ENCODE measurements around the gene LAMC1.

Gene LAMC1

DNA sequence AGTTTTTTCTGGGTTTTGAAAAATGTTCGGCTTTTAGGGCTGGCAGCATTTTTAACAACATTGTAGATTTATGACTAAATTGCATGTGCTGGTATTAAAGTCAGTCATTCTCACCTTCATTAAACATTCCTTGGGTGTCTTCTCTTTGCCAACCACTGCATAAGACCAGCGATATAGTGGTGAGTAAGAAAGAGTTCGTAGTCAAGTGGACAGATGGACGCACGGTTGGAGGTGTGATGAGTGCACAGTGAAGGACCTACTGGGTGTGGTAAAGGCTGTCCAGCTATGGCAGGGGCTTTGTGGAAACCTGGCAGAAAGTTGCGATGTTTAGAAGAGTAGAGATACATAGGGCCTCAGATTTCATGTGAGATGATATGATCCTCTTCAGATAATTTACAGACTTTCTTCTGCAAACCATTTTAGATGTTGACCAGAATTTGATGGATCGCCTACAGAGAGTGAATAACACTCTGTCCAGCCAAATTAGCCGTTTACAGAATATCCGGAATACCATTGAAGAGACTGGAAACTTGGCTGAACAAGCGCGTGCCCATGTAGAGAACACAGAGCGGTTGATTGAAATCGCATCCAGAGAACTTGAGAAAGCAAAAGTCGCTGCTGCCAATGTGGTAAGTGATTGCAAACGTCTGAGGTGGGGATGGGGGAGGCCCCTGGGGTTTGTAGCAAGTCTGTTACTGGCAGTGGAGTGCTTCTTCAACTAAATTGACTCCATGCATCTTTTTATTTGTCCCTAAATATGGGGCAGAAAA is 106.9 kb downstream of the LAMC1 start:
- Histone ChIP-seq H3K27me3 (ENCODE audit: insufficient read depth, low read length) (no peaks in the 10 kb centered on the region), H2AFZ (ENCODE audit: low read length, unreplicated experiment) (no peak overlapping the region), H3K36me3 (ENCODE audit: insufficient read depth, low read length) (peaks cover 67% of the 10 kb centered on the region), H3K27ac (ENCODE audit: low read depth, low read length) (no peak overlapping the region), H3K4me3 (ENCODE audit: low read depth, low read length) (no peak overlapping the region), H3K79me2 (ENCODE audit: control insufficient read depth, insufficient read depth, low read length, unreplicated experiment) (no peaks in the 10 kb centered on the region), H3K4me1 (ENCODE audit: control insufficient read depth, insufficient read depth, low read length, unreplicated experiment) (no peaks in the 10 kb centered on the region)

DNA sequence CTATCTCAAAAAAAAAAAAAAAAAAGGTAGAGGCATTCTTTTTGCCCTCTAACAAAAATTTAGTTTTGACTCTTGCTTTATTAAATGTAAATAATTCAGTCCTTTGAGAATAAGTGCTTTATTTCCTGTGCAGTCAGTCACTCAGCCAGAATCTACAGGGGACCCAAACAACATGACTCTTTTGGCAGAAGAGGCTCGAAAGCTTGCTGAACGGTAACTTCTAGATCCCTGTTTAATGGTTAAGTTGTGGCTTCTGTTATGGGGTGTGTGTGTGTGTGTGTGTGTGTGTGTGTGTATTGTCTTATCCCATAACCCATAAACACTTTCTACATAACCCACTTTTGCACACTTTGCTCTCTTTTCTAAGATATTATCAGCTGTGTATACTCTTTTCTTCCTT is 107.9 kb downstream of the LAMC1 start:
- Histone ChIP-seq H3K27me3 (ENCODE audit: insufficient read depth, low read length) (no peaks in the 10 kb centered on the region), H2AFZ (ENCODE audit: low read length, unreplicated experiment) (no peak overlapping the region), H3K4me1 (ENCODE audit: control insufficient read depth, insufficient read depth, low read length, unreplicated experiment) (no peaks in the 10 kb centered on the region), H3K27ac (ENCODE audit: low read depth, low read length) (no peak overlapping the region), H3K36me3 (ENCODE audit: insufficient read depth, low read length) (peaks cover 65% of the 10 kb centered on the region), H3K4me3 (ENCODE audit: low read depth, low read length) (no peak overlapping the region), H3K79me2 (ENCODE audit: control insufficient read depth, insufficient read depth, low read length, unreplicated experiment) (no peaks in the 10 kb centered on the region)

DNA sequence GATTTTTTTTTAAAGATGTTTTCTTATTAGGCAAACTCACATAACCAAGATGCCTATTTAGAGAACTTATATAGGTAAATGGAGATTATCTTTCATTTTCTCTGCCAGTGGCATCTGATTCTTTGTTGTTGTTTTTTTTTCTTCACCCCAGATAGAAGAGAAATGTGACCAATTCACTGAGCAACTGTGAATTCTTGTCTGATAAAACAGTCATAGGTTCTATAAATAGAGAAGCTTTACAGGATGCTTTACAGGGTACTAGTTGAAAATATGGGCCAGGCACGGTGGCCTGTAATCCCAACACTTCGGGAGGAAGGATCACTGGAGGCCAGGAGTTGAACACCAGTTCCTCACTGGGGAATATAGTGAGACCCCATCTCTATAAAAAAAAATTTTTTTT is 112.1 kb downstream of the LAMC1 start:
- Histone ChIP-seq H3K27me3 (ENCODE audit: insufficient read depth, low read length) (no peaks in the 10 kb centered on the region), H3K4me1 (ENCODE audit: control insufficient read depth, insufficient read depth, low read length, unreplicated experiment) (peaks cover 36% of the 10 kb centered on the region), H3K36me3 (ENCODE audit: insufficient read depth, low read length) (peaks cover 54% of the 10 kb centered on the region), H3K79me2 (ENCODE audit: control insufficient read depth, insufficient read depth, low read length, unreplicated experiment) (no peaks in the 10 kb centered on the region), H3K27ac (ENCODE audit: low read depth, low read length) (0 out of 2 replicates have a peak overlapping the region, but pooled peaks have one; percentile 11), H2AFZ (ENCODE audit: low read length, unreplicated experiment) (no peak overlapping the region), H3K4me3 (ENCODE audit: low read depth, low read length) (no peak overlapping the region)

DNA sequence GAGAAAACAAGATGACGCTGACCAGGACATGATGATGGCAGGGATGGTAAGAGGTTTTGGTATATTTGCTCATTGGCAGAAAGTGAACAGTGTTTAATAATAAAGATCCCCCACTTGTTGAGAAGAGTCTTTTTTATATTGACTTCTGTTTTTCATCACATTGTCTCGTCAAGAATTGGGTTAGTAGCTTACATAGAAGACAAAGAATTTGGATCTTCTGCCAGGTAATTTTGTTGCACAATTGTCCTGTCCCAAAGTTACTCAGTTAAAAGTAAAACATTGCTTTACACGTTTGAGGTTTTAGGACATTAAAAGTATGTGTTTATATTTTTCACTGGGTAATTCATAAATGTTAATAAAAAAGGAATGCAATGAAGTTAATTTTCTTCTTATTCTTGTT is 114.6 kb downstream of the LAMC1 start:
- H3K27me3 ChIP-seq (ENCODE audit: insufficient read depth, low read length) = no peaks in the 10 kb centered on the region

DNA sequence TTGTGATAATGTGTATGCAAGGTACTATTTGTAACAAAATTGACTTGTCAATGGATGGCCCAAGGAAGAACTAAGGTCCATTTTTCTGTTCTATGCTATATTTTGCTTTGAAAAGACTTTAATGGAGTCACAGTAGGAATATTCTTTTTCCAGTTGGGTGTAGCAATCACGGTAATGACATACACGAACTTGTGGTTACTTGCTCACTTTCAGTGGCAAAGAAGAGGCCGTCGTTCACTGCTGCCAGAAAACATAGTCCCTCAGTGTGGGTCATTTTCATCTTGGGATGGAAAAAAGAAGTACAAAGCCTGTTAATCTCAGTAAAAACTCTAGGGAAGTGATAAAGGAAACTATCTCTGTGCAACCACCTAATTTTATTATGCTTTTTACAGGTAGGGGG is 115.1 kb downstream of the LAMC1 start:
- peaks cover 36% of the 10 kb centered on the region for H3K4me1 ChIP-seq (ENCODE audit: control insufficient read depth, insufficient read depth, low read length, unreplicated experiment)
- H3K27me3 ChIP-seq (ENCODE audit: insufficient read depth, low read length) = no peaks in the 10 kb centered on the region
- H2AFZ ChIP-seq (ENCODE audit: low read length, unreplicated experiment) = no peak overlapping the region
- H3K79me2 ChIP-seq (ENCODE audit: control insufficient read depth, insufficient read depth, low read length, unreplicated experiment) = no peaks in the 10 kb centered on the region
- H3K27ac ChIP-seq (ENCODE audit: low read depth, low read length) = peak overlapping the region; percentile 65
- H3K36me3 ChIP-seq (ENCODE audit: insufficient read depth, low read length) = peaks cover 73% of the 10 kb centered on the region
- no peak overlapping the region for H3K4me3 ChIP-seq (ENCODE audit: low read depth, low read length)

More for the DNA sequence above, 114.6 kb downstream of the LAMC1 start:
- Histone ChIP-seq H3K79me2 (ENCODE audit: control insufficient read depth, insufficient read depth, low read length, unreplicated experiment) (no peaks in the 10 kb centered on the region), H3K27ac (ENCODE audit: low read depth, low read length) (peak overlapping the region; percentile 65), H3K36me3 (ENCODE audit: insufficient read depth, low read length) (peaks cover 68% of the 10 kb centered on the region), H3K4me3 (ENCODE audit: low read depth, low read length) (no peak overlapping the region), H2AFZ (ENCODE audit: low read length, unreplicated experiment) (no peak overlapping the region), H3K4me1 (ENCODE audit: control insufficient read depth, insufficient read depth, low read length, unreplicated experiment) (peaks cover 36% of the 10 kb centered on the region)

DNA sequence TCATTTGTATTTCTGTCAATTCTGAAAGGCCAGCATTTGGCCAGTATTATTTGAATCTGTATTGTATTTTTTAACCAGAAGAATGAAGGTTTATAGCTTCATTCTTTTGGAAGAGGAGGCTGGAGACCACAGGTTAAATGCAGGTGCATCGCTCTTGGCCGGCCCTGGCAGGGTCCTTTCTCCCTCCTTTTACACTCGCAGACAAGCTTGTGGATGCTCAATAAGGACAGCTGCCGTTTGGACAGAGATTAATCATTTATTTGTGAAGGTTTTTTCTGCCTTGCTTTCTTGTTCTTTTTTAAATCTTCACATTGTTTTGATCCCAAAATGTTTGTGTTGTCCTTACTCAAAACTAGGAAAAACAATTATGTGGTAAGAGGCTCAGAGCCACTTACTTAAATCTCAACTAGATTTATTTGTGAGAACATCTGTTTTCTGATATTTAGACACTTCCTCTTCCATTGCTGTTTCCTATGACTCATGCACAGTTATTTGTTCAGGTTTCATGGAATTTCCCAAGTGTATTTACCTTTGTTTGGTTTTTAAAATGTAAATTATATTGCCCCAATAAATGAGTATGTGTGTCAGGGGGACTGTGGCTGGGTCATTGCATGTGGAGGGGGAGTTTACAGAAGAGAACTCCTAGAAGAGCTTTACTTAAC is 116.2 kb downstream of the LAMC1 start:
- Histone ChIP-seq H3K27me3 (ENCODE audit: insufficient read depth, low read length) (no peaks in the 10 kb centered on the region), H3K36me3 (ENCODE audit: insufficient read depth, low read length) (peaks cover 72% of the 10 kb centered on the region), H3K4me3 (ENCODE audit: low read depth, low read length) (no peak overlapping the region), H3K79me2 (ENCODE audit: control insufficient read depth, insufficient read depth, low read length, unreplicated experiment) (no peaks in the 10 kb centered on the region), H3K4me1 (ENCODE audit: control insufficient read depth, insufficient read depth, low read length, unreplicated experiment) (peaks cover 36% of the 10 kb centered on the region), H3K27ac (ENCODE audit: low read depth, low read length) (peak overlapping the region; percentile 65), H2AFZ (ENCODE audit: low read length, unreplicated experiment) (no peak overlapping the region)

DNA sequence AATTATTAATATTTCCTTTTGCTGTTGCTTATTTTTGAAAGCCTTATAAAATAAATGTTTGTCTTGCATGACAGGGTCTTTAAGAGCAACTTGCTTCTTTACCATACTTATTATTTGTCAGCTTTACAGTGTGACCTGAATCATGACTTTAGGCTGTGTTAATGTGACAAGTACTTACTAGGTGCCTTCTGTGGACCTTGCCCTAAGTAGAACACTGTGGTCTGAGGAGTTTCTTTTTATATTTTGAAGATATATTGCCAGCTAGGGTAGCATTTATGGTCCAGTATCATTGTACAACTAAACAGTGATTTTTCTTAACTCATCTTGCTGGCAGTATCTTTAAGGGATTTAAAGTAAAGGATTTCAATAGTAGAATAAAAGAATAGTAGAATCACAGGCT is 117.4 kb downstream of the LAMC1 start:
- H3K4me3 ChIP-seq (ENCODE audit: low read depth, low read length) = no peak overlapping the region
- no peaks in the 10 kb centered on the region for H3K27me3 ChIP-seq (ENCODE audit: insufficient read depth, low read length)
- peaks cover 66% of the 10 kb centered on the region for H3K36me3 ChIP-seq (ENCODE audit: insufficient read depth, low read length)
- no peak overlapping the region for H2AFZ ChIP-seq (ENCODE audit: low read length, unreplicated experiment)
- peak overlapping the region; percentile 65; the same call in 1 of the 2 replicates for H3K27ac ChIP-seq (ENCODE audit: low read depth, low read length)
- H3K4me1 ChIP-seq (ENCODE audit: control insufficient read depth, insufficient read depth, low read length, unreplicated experiment) = peaks cover 36% of the 10 kb centered on the region
- H3K79me2 ChIP-seq (ENCODE audit: control insufficient read depth, insufficient read depth, low read length, unreplicated experiment) = no peaks in the 10 kb centered on the region

DNA sequence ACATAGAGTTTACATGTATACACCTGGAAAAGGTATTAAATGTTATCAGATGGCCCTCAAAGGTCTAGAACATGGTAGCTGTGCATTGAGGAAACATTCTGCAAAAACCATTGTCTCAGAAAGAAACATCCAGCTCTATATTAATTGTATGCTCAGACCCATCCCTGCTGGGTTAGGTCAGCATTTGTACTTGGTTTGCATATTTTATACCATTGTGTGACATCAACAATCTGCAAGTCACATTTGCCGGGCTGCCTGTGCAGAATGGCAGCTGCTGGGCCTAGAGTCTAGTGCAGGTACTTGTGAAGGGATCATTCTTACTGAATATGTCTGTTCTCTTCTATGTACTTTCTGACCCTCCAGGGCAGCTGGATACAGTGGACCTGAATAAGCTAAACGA is 119.0 kb downstream of the LAMC1 start:
- Histone ChIP-seq H3K27me3 (ENCODE audit: insufficient read depth, low read length) (no peaks in the 10 kb centered on the region), H3K79me2 (ENCODE audit: control insufficient read depth, insufficient read depth, low read length, unreplicated experiment) (no peaks in the 10 kb centered on the region), H3K4me1 (ENCODE audit: control insufficient read depth, insufficient read depth, low read length, unreplicated experiment) (peaks cover 30% of the 10 kb centered on the region), H3K4me3 (ENCODE audit: low read depth, low read length) (no peak overlapping the region), H3K27ac (ENCODE audit: low read depth, low read length) (no peak overlapping the region), H3K36me3 (ENCODE audit: insufficient read depth, low read length) (peaks cover 52% of the 10 kb centered on the region), H2AFZ (ENCODE audit: low read length, unreplicated experiment) (no peak overlapping the region)

DNA sequence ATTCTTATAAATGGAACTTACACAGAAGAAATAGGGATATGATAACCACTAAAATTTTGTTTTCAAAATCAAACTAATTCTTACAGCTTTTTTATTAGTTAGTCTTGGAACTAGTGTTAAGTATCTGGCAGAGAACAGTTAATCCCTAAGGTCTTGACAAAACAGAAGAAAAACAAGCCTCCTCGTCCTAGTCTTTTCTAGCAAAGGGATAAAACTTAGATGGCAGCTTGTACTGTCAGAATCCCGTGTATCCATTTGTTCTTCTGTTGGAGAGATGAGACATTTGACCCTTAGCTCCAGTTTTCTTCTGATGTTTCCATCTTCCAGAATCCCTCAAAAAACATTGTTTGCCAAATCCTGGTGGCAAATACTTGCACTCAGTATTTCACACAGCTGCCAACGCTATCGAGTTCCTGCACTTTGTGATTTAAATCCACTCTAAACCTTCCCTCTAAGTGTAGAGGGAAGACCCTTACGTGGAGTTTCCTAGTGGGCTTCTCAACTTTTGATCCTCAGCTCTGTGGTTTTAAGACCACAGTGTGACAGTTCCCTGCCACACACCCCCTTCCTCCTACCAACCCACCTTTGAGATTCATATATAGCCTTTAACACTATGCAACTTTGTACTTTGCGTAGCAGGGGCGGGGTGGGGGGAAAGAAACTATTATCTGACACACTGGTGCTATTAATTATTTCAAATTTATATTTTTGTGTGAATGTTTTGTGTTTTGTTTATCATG is 120.5 kb downstream of the LAMC1 start:
- peaks cover 28% of the 10 kb centered on the region for H3K4me1 ChIP-seq (ENCODE audit: control insufficient read depth, insufficient read depth, low read length, unreplicated experiment)
- no peak overlapping the region for H3K27ac ChIP-seq (ENCODE audit: low read depth, low read length)
- H3K79me2 ChIP-seq (ENCODE audit: control insufficient read depth, insufficient read depth, low read length, unreplicated experiment) = no peaks in the 10 kb centered on the region
- no peak overlapping the region for H3K4me3 ChIP-seq (ENCODE audit: low read depth, low read length)
- H2AFZ ChIP-seq (ENCODE audit: low read length, unreplicated experiment) = no peak overlapping the region
- H3K27me3 ChIP-seq (ENCODE audit: insufficient read depth, low read length) = no peaks in the 10 kb centered on the region
- H3K36me3 ChIP-seq (ENCODE audit: insufficient read depth, low read length) = peaks cover 39% of the 10 kb centered on the region

DNA sequence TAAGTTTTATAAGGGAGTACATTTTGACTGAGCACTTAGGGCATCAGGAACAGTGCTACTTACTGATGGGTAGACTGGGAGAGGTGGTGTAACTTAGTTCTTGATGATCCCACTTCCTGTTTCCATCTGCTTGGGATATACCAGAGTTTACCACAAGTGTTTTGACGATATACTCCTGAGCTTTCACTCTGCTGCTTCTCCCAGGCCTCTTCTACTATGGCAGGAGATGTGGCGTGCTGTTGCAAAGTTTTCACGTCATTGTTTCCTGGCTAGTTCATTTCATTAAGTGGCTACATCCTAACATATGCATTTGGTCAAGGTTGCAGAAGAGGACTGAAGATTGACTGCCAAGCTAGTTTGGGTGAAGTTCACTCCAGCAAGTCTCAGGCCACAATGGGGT is 121.5 kb downstream of the LAMC1 start:
- no peak overlapping the region for H2AFZ ChIP-seq (ENCODE audit: low read length, unreplicated experiment)
- H3K36me3 ChIP-seq (ENCODE audit: insufficient read depth, low read length) = peaks cover 39% of the 10 kb centered on the region
- H3K27ac ChIP-seq (ENCODE audit: low read depth, low read length) = no peak overlapping the region
- no peaks in the 10 kb centered on the region for H3K27me3 ChIP-seq (ENCODE audit: insufficient read depth, low read length)
- H3K4me3 ChIP-seq (ENCODE audit: low read depth, low read length) = no peak overlapping the region
- H3K4me1 ChIP-seq (ENCODE audit: control insufficient read depth, insufficient read depth, low read length, unreplicated experiment) = peaks cover 26% of the 10 kb centered on the region
- H3K79me2 ChIP-seq (ENCODE audit: control insufficient read depth, insufficient read depth, low read length, unreplicated experiment) = no peaks in the 10 kb centered on the region

Data from ACC112 (cell line).